Measurements from ENCODE around the gene MEAF6. TPM values are rescaled to one million over a fixed set of nuclear protein-coding genes. Genes with fewer than 3 reads are reported as not detected.

Gene MEAF6
- total and polyA plus RNA-seq, 2 donors (not counting 3 experiments of a cell fraction or from before 2014, with no cell fraction given) = 28.0 to 62.5 TPM

DNA sequence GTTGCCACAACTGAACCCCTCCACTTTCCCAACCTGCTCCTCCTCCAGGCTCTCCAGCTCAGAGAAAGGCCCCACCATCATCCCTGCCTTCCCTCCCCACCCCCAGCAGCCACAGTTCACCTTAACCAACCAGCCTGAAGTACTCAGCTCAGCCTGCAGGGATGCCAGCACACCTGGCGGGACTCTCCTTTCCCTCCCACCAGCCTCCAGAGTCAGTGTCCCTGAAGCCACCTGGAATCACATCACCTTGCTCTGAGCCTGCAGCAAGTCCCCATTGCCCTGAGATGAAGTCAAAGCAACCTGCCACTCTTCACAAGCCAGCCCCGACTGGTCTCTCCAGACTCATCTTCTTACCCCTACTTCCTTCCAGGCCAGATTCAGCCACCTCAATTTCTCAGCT is 66.4 kb downstream of the MEAF6 start:
- Histone ChIP-seq H3K9me1 (replicated peaks; ENCODE audit: control insufficient read depth, extremely low read depth, insufficient read depth, low read length) (no peaks in the 10 kb centered on the region), H3K9me3 (replicated peaks; ENCODE audit: control insufficient read depth, insufficient read depth, low read length) (no peaks in the 10 kb centered on the region), H3K4me3 (replicated peaks in 1 of 3; ENCODE audit: insufficient read depth in 1 of 3, low read depth in 1 of 3, low read length in 3 of 3) (no peak overlapping the region), H3K79me2 (ENCODE audit: control insufficient read depth, insufficient read depth, low read length) (no peaks in the 10 kb centered on the region), H2AFZ (ENCODE audit: low read depth, low read length) (no peak overlapping the region), H3K4me2 (ENCODE audit: insufficient read depth, low read length) (no peak overlapping the region), H3K36me3 (ENCODE audit: control insufficient read depth in 2 of 2, extremely low read depth in 1 of 2, insufficient read depth in 2 of 2, low read length in 2 of 2) (no peaks in the 10 kb centered on the region), H4K20me1 (replicated peaks; ENCODE audit: control insufficient read depth, extremely low read depth, insufficient read depth, low read length) (no peaks in the 10 kb centered on the region), H3K27me3 (ENCODE audit: control insufficient read depth in 2 of 2, insufficient read depth in 2 of 2, low read length in 2 of 2) (peaks cover 0 to 7% of the 10 kb centered on the region in 2 experiments), H3K27ac (ENCODE audit: insufficient read depth, low read depth, low read length) (no peak overlapping the region), H3K4me1 (ENCODE audit: control insufficient read depth, extremely low read depth, insufficient read depth, low read length) (no peaks in the 10 kb centered on the region), H3K9ac (replicated peaks; ENCODE audit: extremely low read depth, insufficient read depth, low read length) (no peak overlapping the region)
- intact Hi-C loops (cut with micrococcal nuclease) (no loop called here), dilution Hi-C loops (cut with MboI; ENCODE audit: extremely low pct_ligation_motif_present, low sequenced_read_pairs) (no loop called here)
- FAIRE-seq (no peak), DNase-seq (ENCODE audit: low read depth, low spot score) (no peak)
- TF ChIP-seq, protein P1, sequence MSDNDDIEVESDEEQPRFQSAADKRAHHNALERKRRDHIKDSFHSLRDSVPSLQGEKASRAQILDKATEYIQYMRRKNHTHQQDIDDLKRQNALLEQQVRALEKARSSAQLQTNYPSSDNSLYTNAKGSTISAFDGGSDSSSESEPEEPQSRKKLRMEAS (IDR thresholded peaks at IDR 0.05; ENCODE audit: insufficient read depth, insufficient read length) = no peak
- TF ChIP-seq POLR2AphosphoS5 (IDR thresholded peaks at IDR 0.05; ENCODE audit: insufficient read depth, low read depth, low read length) (no peak), EZH2 (IDR thresholded peaks at IDR 0.05; ENCODE audit: borderline replicate concordance, low read depth, low read length, severe bottlenecking) (no peak), JUN (IDR thresholded peaks at IDR 0.05; ENCODE audit: borderline replicate concordance, insufficient read depth, insufficient read length, low read depth) (no peak), MYC (IDR thresholded peaks at IDR 0.05; ENCODE audit: low read depth, low read length) (no peak), FOS (IDR thresholded peaks at IDR 0.05; ENCODE audit: borderline replicate concordance, insufficient read depth, low read length) (no peak), POLR2A (IDR thresholded peaks at IDR 0.05; ENCODE audit: low read depth, low read length) (no peak), GATA2 (IDR thresholded peaks at IDR 0.05; ENCODE audit: insufficient read depth, insufficient read length, low read depth, low read length) (no peak)
- TF ChIP-seq, protein P2, sequence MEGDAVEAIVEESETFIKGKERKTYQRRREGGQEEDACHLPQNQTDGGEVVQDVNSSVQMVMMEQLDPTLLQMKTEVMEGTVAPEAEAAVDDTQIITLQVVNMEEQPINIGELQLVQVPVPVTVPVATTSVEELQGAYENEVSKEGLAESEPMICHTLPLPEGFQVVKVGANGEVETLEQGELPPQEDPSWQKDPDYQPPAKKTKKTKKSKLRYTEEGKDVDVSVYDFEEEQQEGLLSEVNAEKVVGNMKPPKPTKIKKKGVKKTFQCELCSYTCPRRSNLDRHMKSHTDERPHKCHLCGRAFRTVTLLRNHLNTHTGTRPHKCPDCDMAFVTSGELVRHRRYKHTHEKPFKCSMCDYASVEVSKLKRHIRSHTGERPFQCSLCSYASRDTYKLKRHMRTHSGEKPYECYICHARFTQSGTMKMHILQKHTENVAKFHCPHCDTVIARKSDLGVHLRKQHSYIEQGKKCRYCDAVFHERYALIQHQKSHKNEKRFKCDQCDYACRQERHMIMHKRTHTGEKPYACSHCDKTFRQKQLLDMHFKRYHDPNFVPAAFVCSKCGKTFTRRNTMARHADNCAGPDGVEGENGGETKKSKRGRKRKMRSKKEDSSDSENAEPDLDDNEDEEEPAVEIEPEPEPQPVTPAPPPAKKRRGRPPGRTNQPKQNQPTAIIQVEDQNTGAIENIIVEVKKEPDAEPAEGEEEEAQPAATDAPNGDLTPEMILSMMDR (IDR thresholded peaks at IDR 0.05; ENCODE audit: extremely low read depth in 1 of 2, insufficient read depth in 1 of 2, low read depth in 1 of 2, low read length in 2 of 2) = no peak
- no TSS peak for BruUV-seq (replicated peaks)
- POLR2A ChIA-PET = no interaction called here
- CTCF ChIA-PET = no interaction called here

Data from endothelial cell of umbilical vein (primary cell).